DOHH2 (cell line): ENCODE measurements around the gene DCANP1.

Source experiments
- H3F3A ChIP-seq: fragments of 200-600 bp; sonication (generic), shearing (Covaris generic); 2 replicates; pipeline ENCODE4 v1.6.0; 2016; ENCODE audit warnings: antibody characterized with exemption, mild to moderate bottlenecking; ENCODE audit not compliant: control insufficient read depth, insufficient read depth
- H3K27ac ChIP-seq: fragments of 200-600 bp; sonication (generic); 2 replicates; pipeline ENCODE4 v1.5.1; 2014; ENCODE audit warnings: low read depth, mild to moderate bottlenecking, low read length, moderate library complexity
- H3K27me3 ChIP-seq: fragments of 200-600 bp; sonication (generic); 2 replicates; pipeline ENCODE4 v1.6.1; 2014; ENCODE audit warnings: mild to moderate bottlenecking, low read length, mixed read lengths; ENCODE audit not compliant: control insufficient read depth
- H3K36me3 ChIP-seq: fragments of 200-600 bp; sonication (generic); 2 replicates; pipeline ENCODE4 v1.6.1; 2014; ENCODE audit warnings: mild to moderate bottlenecking, low read length, moderate library complexity, mixed read lengths; ENCODE audit not compliant: control insufficient read depth
- H3K4me1 ChIP-seq: fragments of 200-600 bp; sonication (generic); 2 replicates; pipeline ENCODE4 v1.6.1; 2014; ENCODE audit warnings: mild to moderate bottlenecking, low read length, mixed read lengths; ENCODE audit not compliant: control insufficient read depth
- H3K4me2 ChIP-seq: fragments of 200-600 bp; sonication (generic); 2 replicates; pipeline ENCODE4 v1.6.0; 2014; ENCODE audit warnings: mild to moderate bottlenecking, low read length, moderate library complexity
- H3K4me3 ChIP-seq: fragments of 200-600 bp; sonication (generic); 2 replicates; pipeline ENCODE4 v1.5.1; 2014; ENCODE audit warnings: mild to moderate bottlenecking, low read length, mixed read lengths
- H3K79me2 ChIP-seq: fragments of 200-600 bp; sonication (generic); 2 replicates; pipeline ENCODE4 v1.6.1; 2014; ENCODE audit warnings: mild to moderate bottlenecking, low read length, mixed read lengths; ENCODE audit not compliant: control insufficient read depth
- H3K9me2 ChIP-seq: fragments of 200-600 bp; sonication (generic); replicated peaks from 2 replicates; pipeline ENCODE4 v1.6.1; 2014; ENCODE audit warnings: mild to moderate bottlenecking, low read length, mixed read lengths; ENCODE audit not compliant: control insufficient read depth
- H3K9me3 ChIP-seq: fragments of 200-600 bp; sonication (generic); 2 replicates; pipeline ENCODE4 v1.6.1; 2014; ENCODE audit warnings: antibody characterized with exemption, low read length, mixed read lengths; ENCODE audit not compliant: control insufficient read depth, insufficient read depth
- H4K20me1 ChIP-seq: fragments of 200-600 bp; sonication (generic); 2 replicates; pipeline ENCODE4 v1.6.0; 2014; ENCODE audit warnings: low read depth, mild to moderate bottlenecking, antibody characterized with exemption, low read length, moderate library complexity; ENCODE audit not compliant: control insufficient read depth, insufficient read depth
- EZH2phosphoT487 ChIP-seq: fragments of 200-600 bp; sonication (generic); IDR thresholded peaks from 2 replicates; pipeline ENCODE4 v1.6.1; 2017; ENCODE audit warnings: borderline replicate concordance, mild to moderate bottlenecking, antibody characterized with exemption, low read length, moderate library complexity, mixed read lengths
- TF ChIP-seq, protein P1 (sequence below): fragments of 200-600 bp; sonication (generic); IDR thresholded peaks from one replicate; pipeline ENCODE4 v1.5.1; 2014; ENCODE audit warnings: antibody characterized with exemption, mild to moderate bottlenecking, low read depth, low read length; ENCODE audit not compliant: poor library complexity, severe bottlenecking

The DCANP1 gene

DNA sequence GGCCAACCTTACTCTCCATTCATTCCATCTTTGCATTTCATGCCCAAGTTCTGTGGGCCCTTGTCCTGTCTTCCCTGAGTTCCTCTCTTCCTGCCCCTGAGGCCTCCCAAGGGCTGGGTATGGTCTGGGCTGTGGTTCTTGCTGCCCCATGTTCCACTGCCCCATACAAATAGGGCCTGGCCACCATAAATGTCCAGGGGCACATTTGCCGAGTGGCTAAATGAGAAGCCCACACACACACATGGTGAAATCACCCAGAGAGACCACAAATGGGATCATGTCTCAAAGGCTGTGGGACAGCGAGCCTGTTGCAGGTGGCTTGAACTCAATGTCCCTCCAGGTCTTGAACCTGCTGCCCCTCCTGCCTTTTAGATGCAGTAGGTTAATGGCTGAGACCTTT, 3.8 kb upstream of the DCANP1 start:
- no peaks in the 10 kb centered on the region for H3K9me3 ChIP-seq
- peaks cover 32% of the 10 kb centered on the region; the same call in 1 of the 2 replicates for H3K27me3 ChIP-seq
- H3K9me2 ChIP-seq, result no peaks in the 10 kb centered on the region
- TF ChIP-seq, protein P1, sequence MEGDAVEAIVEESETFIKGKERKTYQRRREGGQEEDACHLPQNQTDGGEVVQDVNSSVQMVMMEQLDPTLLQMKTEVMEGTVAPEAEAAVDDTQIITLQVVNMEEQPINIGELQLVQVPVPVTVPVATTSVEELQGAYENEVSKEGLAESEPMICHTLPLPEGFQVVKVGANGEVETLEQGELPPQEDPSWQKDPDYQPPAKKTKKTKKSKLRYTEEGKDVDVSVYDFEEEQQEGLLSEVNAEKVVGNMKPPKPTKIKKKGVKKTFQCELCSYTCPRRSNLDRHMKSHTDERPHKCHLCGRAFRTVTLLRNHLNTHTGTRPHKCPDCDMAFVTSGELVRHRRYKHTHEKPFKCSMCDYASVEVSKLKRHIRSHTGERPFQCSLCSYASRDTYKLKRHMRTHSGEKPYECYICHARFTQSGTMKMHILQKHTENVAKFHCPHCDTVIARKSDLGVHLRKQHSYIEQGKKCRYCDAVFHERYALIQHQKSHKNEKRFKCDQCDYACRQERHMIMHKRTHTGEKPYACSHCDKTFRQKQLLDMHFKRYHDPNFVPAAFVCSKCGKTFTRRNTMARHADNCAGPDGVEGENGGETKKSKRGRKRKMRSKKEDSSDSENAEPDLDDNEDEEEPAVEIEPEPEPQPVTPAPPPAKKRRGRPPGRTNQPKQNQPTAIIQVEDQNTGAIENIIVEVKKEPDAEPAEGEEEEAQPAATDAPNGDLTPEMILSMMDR, result no peak
- no peak for TF ChIP-seq EZH2phosphoT487
- H3K4me2 ChIP-seq, result no peak overlapping the region
- H3K27ac ChIP-seq, result no peak overlapping the region
- no peaks in the 10 kb centered on the region for H3K36me3 ChIP-seq
- no peaks in the 10 kb centered on the region for H3K4me1 ChIP-seq
- no peaks in the 10 kb centered on the region for H3F3A ChIP-seq
- H4K20me1 ChIP-seq, result no peaks in the 10 kb centered on the region
- H3K4me3 ChIP-seq, result no peak overlapping the region
- no peaks in the 10 kb centered on the region for H3K79me2 ChIP-seq

DNA sequence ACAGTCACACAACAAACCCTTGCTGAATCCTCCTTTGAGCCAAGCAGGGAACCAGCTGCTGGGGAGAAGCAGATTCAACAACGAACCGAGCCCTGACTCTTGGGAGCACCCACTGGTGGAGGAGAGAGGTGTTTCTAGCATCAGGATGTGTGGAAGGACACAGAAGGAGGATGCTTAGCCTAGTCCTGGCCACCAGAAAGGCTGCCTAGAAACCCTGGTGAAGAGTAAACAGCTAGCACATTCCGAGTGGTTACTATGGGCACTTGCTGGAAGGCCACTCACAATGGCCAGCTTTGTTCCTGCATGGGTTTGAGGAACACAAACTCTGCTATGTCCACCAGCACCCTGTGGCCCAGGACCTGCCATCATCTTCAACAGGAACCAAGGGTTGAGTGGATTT, 3.2 kb upstream of the DCANP1 start:
- H3K4me1 ChIP-seq, result no peaks in the 10 kb centered on the region
- no peaks in the 10 kb centered on the region for H3K36me3 ChIP-seq
- no peaks in the 10 kb centered on the region for H3K79me2 ChIP-seq
- TF ChIP-seq, protein P1, result no peak
- TF ChIP-seq EZH2phosphoT487, result no peak
- H4K20me1 ChIP-seq, result no peaks in the 10 kb centered on the region
- H3K27me3 ChIP-seq, result peaks cover 28% of the 10 kb centered on the region; the same call in 1 of the 2 replicates
- no peaks in the 10 kb centered on the region for H3K9me3 ChIP-seq
- no peaks in the 10 kb centered on the region for H3F3A ChIP-seq
- no peak overlapping the region for H3K4me3 ChIP-seq
- no peaks in the 10 kb centered on the region for H3K9me2 ChIP-seq
- no peak overlapping the region for H3K4me2 ChIP-seq
- no peak overlapping the region for H3K27ac ChIP-seq

DNA sequence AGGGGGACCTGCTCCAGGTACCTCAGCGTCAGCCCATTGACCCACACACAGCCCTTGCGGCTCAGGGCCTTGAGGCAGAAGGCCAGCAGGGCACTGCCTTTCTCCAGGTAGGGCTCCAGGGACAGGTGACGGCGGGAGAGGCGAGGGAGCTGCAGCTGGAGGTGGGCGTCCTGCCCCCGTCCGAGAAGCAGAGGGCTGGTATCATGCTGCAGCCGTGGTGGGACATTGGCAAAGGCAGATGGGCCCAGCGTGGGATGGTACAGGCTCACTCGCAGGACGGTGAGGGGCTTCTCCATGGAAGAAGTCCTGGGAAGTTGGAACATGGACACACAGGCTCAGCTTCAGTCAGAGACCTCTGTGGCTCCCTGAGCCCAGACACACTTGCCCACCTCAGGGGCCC, 2.5 kb upstream of the DCANP1 start:
- peaks cover 23% of the 10 kb centered on the region; the same call in 1 of the 2 replicates for H3K27me3 ChIP-seq
- TF ChIP-seq, protein P1, result no peak
- no peak for TF ChIP-seq EZH2phosphoT487
- no peaks in the 10 kb centered on the region for H3K9me3 ChIP-seq
- no peak overlapping the region for H3K4me3 ChIP-seq
- no peaks in the 10 kb centered on the region for H3F3A ChIP-seq
- H3K4me2 ChIP-seq, result no peak overlapping the region
- H3K9me2 ChIP-seq, result no peaks in the 10 kb centered on the region
- H3K27ac ChIP-seq, result no peak overlapping the region
- no peaks in the 10 kb centered on the region for H3K79me2 ChIP-seq
- no peaks in the 10 kb centered on the region for H4K20me1 ChIP-seq
- H3K4me1 ChIP-seq, result no peaks in the 10 kb centered on the region
- no peaks in the 10 kb centered on the region for H3K36me3 ChIP-seq
